Activated CD4-positive, alpha-beta T cell treated with anti-CD3 and anti-CD28 coated beads for 36 hours (primary cell): ENCODE measurements around the gene AHI1. TPM values are rescaled to one million over a fixed set of nuclear protein-coding genes. Genes with fewer than 3 reads are reported as not detected.
"Not testable (repeated sequence)": the region's sequence is repeated elsewhere in the genome, so short reads cannot be mapped to it uniquely, and the experiment has no call there.

Source experiments
- ATAC-seq: fragments of 200-7000 bp; cut with Tn5 transposase; one replicate; pipeline ENCODE4 v1.10.0; 2021; ENCODE audit warnings: mild to moderate bottlenecking, moderate library complexity
- CTCF ChIA-PET: fragments of 350-600 bp; sonication (Branson Sonifier 250); formaldehyde crosslinking; loops from one replicate; lab custom pipeline; 2021; ENCODE audit warnings: antibody characterized with exemption; lab: Charles Lee
- POLR2A ChIA-PET: fragments of 350-600 bp; sonication (Branson Sonifier 250); formaldehyde crosslinking; loops from one replicate; lab custom pipeline; 2021; ENCODE audit warnings: antibody characterized with exemption, inconsistent platforms; lab: Charles Lee
- DNase-seq: peaks from one replicate; pipeline ENCODE4 v3.0.0-alpha.2; 2020
- H3K27ac Mint-ChIP-seq: one replicate; pipeline ENCODE4 v1.8.0; 2021; ENCODE audit warnings: mixed read lengths
- H3K27me3 Mint-ChIP-seq: one replicate; pipeline ENCODE4 v1.8.0; 2021; ENCODE audit warnings: mixed read lengths
- H3K36me3 Mint-ChIP-seq: one replicate; pipeline ENCODE4 v1.8.0; 2021; ENCODE audit warnings: low read depth, mixed read lengths
- H3K4me1 Mint-ChIP-seq: one replicate; pipeline ENCODE4 v1.8.0; 2021; ENCODE audit warnings: mixed read lengths
- H3K4me3 Mint-ChIP-seq: one replicate; pipeline ENCODE4 v1.8.0; 2021; ENCODE audit warnings: mild to moderate bottlenecking, moderate library complexity, mixed read lengths
- H3K9me3 Mint-ChIP-seq: one replicate; pipeline ENCODE4 v1.8.0; 2021; ENCODE audit warnings: low read depth, mixed read lengths
- intact Hi-C, 2 experiments: fragments of 100-400 bp; cut with DNase I in 1 of 2; cut with micrococcal nuclease in 1 of 2; formaldehyde crosslinking; loops; one replicate each; pipeline versions ENCODE4 v1.14.2 to v1.15.1; 2022 to 2024; cut with DNase I, micrococcal nuclease
- total RNA-seq, 2 experiments: library from RNA; stranded (reverse); gene quantifications; one replicate each; pipeline ENCODE4 v1.2.3, GENCODE V29; 2021

AHI1 gene
- total RNA-seq, 2 experiments from 2014 or later: 35.6 to 36.0 TPM

DNA sequence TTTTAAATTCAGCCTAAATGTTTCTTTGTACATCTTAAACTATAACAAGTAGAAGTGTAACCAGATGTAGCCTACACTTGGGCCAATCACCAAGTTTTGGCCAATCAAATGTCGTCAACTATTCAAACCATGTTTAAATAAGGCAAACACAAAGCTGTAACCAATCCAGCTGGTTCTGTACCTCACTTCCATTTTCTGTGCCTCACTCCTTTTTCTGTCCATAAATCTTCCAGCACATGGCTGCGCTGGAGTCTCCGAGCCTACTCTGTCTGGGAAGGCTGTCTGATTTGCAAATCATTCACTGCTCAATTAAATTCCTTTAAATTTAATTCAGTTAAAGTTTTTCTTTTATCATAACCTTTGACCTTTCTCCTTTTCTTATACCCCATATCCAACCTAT lies 7.7 kb upstream of the AHI1 start:
- ChIA-PET CTCF (interaction anchor here (0.7 to 3.4 kb wide), 9 partner anchors 9 to 983 kb away, joined by 3 to 27 read pairs (median 4); no protein-coding TSS in a partner anchor), POLR2A (no interaction called here)
- H3K36me3 Mint-ChIP-seq: no peaks in the 10 kb centered on the region
- intact Hi-C loops: loop anchor here (5.0 kb wide), 2 partner anchors 172 to 812 kb away; no protein-coding TSS in a partner anchor
- peaks cover 5% of the 10 kb centered on the region for H3K4me1 Mint-ChIP-seq
- DNase-seq: no peak
- H3K27me3 Mint-ChIP-seq: no peaks in the 10 kb centered on the region
- H3K9me3 Mint-ChIP-seq: no peaks in the 10 kb centered on the region
- ATAC-seq: no peak
- no peak overlapping the region for H3K4me3 Mint-ChIP-seq
- H3K27ac Mint-ChIP-seq: no peak overlapping the region

DNA sequence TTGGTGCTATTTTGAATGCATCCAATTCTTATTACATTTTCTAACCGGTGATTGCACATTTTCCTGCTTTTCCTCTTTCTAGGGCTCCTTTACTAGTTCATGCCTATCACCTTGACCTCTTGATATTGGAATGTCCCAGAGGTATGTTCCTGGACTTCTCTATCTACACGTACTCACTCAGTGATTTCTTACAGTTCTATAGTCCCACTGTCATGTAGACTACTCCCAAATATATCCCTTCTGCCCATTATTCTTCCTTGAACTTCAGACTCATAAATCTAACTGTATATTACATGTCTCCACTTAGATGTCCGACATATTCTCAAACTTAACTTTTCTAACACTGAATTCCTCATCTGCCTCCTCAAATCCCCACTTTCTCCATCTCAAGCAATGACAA lies 7.2 kb upstream of the AHI1 start:
- ChIA-PET CTCF (interaction anchor here (0.7 to 3.4 kb wide), 6 partner anchors 9 to 982 kb away, joined by 3 to 27 read pairs (median 4); no protein-coding TSS in a partner anchor), POLR2A (no interaction called here)
- Mint-ChIP-seq H3K36me3 (no peaks in the 10 kb centered on the region), H3K9me3 (no peaks in the 10 kb centered on the region), H3K27me3 (no peaks in the 10 kb centered on the region), H3K4me3 (no peak overlapping the region), H3K27ac (no peak overlapping the region), H3K4me1 (peaks cover 5% of the 10 kb centered on the region)
- ATAC-seq (no peak), DNase-seq (no peak)
- intact Hi-C loops: loop anchor here (5.0 kb wide), 2 partner anchors 173 to 813 kb away; no protein-coding TSS in a partner anchor

DNA sequence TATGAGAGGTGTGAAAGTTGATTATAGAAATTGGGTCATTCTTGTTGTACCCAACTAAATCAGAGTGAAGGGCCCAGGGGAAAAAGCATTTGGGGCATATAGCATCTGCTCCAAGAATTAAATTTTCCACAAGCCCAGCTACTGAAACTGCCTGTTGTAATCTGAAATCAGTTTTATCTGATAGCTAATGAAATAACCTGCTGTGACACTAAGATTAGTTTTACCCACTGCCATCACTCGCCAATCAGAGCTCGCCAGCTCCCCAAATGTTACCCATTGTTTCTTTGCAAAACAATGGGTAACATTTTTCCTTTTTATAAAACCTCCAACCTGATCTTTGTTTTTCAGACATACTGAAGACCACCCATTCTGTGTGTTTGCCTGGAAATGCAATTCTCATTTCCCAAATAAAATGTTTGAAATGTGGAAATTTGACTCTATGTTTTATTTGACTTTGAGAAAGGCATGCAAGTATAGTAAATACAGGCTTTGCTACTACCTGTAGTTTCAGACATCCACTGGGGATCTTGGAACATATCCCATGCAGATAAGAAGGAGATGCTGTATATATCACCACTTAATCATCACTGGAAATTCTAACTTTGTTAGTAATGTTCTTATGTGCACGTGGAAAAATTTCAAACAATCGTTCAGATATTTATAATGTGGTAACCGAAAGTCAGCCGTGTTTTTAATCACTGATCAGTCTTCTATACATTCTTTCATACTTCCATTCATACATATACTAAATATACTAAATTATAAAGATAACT lies 6.3 kb upstream of the AHI1 start:
- ATAC-seq: no peak
- H3K9me3 Mint-ChIP-seq: no peaks in the 10 kb centered on the region
- no peak for DNase-seq
- H3K4me1 Mint-ChIP-seq: peaks cover 5% of the 10 kb centered on the region
- ChIA-PET POLR2A (interaction anchor here (0.6 kb wide), 1 partner anchor 15 kb away, joined by 3 read pairs; no protein-coding TSS in a partner anchor), CTCF (interaction anchor here (0.6 kb wide), 1 partner anchor 32 kb away, joined by 4 read pairs; no protein-coding TSS in a partner anchor)
- H3K36me3 Mint-ChIP-seq: no peaks in the 10 kb centered on the region
- H3K27ac Mint-ChIP-seq: no peak overlapping the region
- intact Hi-C loops: no loop called here
- H3K4me3 Mint-ChIP-seq: no peak overlapping the region
- H3K27me3 Mint-ChIP-seq: no peaks in the 10 kb centered on the region

GRCh38 chr6:135499441-135500340 lies 2.2 kb upstream of the AHI1 start:
- H3K27me3 Mint-ChIP-seq: no peaks in the 10 kb centered on the region
- POLR2A ChIA-PET: interaction anchor here (0.7 kb wide), 1 partner anchor 38 kb away, joined by 6 read pairs; no protein-coding TSS in a partner anchor
- peaks cover 7% of the 10 kb centered on the region for H3K4me1 Mint-ChIP-seq
- no peak for ATAC-seq
- H3K36me3 Mint-ChIP-seq: peaks cover 9% of the 10 kb centered on the region
- no peak overlapping the region for H3K4me3 Mint-ChIP-seq
- CTCF ChIA-PET: interaction anchor here (0.5 to 1.0 kb wide), 6 partner anchors 17 to 590 kb away, joined by 3 to 4 read pairs (median 3); no protein-coding TSS in a partner anchor
- no peak overlapping the region for H3K27ac Mint-ChIP-seq
- no peak for DNase-seq
- no peaks in the 10 kb centered on the region for H3K9me3 Mint-ChIP-seq
- intact Hi-C loops: loop anchor here (5.0 kb wide), 5 partner anchors 47 to 1547 kb away; partner anchors contain the start of genes PDE7B (in 1 of the 2) and TBPL1 (in 1 of the 2)

GRCh38 chr6:135498185-135498841 lies 773 bp upstream of the AHI1 start:
- ATAC-seq: peak; percentile 74
- no peak overlapping the region for H3K4me3 Mint-ChIP-seq
- DNase-seq: peak; percentile 82
- ChIA-PET CTCF (interaction anchor here (0.6 to 1.3 kb wide), 10 partner anchors 15 to 1325 kb away, joined by 3 to 5 read pairs (median 3); partner anchors contain the start of gene BCLAF1), POLR2A (interaction anchor here (0.6 to 1.7 kb wide), 9 partner anchors 76 to 1096 kb away, joined by 3 to 12 read pairs (median 5); partner anchors contain the start of genes BCLAF1 and MTFR2)
- intact Hi-C loops: loop anchor here (1.0 to 5.0 kb wide), 8 partner anchors 46 to 1546 kb away; partner anchors contain the start of genes BCLAF1 (in 1 of the 2), PDE7B (in 1 of the 2) and TBPL1 (in 1 of the 2)
- H3K36me3 Mint-ChIP-seq: peaks cover 19% of the 10 kb centered on the region
- H3K27me3 Mint-ChIP-seq: no peaks in the 10 kb centered on the region
- H3K9me3 Mint-ChIP-seq: no peaks in the 10 kb centered on the region
- H3K4me1 Mint-ChIP-seq: peaks cover 7% of the 10 kb centered on the region
- H3K27ac Mint-ChIP-seq: no peak overlapping the region

DNA sequence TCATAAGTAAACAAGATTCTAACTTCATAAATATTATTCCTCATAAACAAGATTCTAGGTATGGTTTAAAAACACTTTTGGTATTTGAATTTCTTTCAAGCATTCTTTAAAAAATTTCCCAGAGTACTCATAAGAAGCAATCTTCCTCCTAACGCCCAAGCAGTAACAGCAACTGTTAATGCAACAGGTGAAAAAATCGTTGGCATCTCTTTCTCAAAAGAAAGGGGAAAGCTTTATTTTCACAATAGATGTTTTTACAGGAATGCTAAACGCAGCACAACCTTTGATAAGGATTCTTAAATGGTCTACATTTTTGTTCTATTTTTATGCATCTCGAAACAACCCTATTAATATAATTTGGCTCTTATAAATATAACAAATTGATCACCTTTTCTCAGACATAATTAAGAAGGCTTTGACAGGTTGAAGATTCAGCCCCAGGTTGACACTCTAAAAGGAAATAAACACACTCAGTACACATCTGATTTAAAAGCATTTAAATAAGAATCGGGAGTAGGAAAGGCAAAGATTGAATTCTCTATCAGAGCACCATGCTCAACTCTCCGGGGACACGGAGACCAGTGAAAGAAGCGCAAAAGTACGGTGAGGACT lies 634 bp downstream of the AHI1 start:
- intact Hi-C loops: loop anchor here (1.0 to 5.0 kb wide), 7 partner anchors 40 to 1545 kb away; partner anchors contain the start of genes PDE7B (in 1 of the 2) and TBPL1 (in 1 of the 2)
- Mint-ChIP-seq H3K9me3 (no peaks in the 10 kb centered on the region), H3K4me1 (peaks cover 7% of the 10 kb centered on the region), H3K27me3 (no peaks in the 10 kb centered on the region), H3K27ac (peak overlapping the region; percentile 94), H3K36me3 (peaks cover 26% of the 10 kb centered on the region), H3K4me3 (no peak overlapping the region)
- ATAC-seq (no peak), DNase-seq (no peak)
- ChIA-PET POLR2A (no interaction called here), CTCF (no interaction called here)

DNA sequence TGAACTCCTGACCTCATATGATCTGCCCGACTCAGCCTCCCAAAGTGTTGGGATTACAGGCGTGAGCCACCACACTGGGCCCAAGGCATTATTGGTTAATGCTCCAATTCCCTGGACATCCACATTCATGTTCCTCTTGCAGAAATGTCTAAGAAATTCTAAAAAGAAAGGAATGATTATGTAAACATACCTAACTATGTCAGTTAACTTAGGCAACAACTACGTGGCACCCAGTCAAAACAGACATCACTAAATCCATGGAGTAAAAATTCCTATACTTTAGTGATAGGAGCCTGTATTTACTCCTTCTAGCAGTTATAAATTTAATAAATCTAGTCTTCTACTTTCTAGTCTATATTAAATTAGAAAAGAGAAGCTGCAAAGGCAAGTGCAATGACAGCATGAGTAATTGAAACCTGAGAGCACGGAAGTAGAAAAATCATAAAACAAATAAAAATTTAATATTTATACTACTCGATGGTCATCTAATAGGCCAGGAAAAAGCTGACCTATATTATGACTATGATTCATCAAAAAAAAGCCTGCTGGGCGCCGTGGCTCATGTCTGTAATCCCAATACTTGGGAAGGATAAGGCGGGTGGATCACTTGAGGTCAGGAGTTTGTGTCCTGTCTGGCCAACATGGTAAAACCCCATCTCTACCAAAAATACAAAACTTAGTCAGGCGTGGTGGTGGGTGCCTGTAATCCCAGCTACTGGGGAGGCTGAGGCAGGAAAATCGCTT lies 4.2 kb downstream of the AHI1 start:
- H3K9me3 Mint-ChIP-seq: no peaks in the 10 kb centered on the region
- CTCF ChIA-PET: no interaction called here
- no peaks in the 10 kb centered on the region for H3K27me3 Mint-ChIP-seq
- no peak overlapping the region for H3K4me3 Mint-ChIP-seq
- H3K4me1 Mint-ChIP-seq: peaks cover 7% of the 10 kb centered on the region
- POLR2A ChIA-PET: interaction anchor here (0.6 to 0.7 kb wide), 2 partner anchors 529 to 744 kb away, joined by 3 read pairs; no protein-coding TSS in a partner anchor
- no peak overlapping the region for H3K27ac Mint-ChIP-seq
- no peak for ATAC-seq
- H3K36me3 Mint-ChIP-seq: peaks cover 52% of the 10 kb centered on the region
- DNase-seq: no peak
- intact Hi-C loops: no loop called here

DNA sequence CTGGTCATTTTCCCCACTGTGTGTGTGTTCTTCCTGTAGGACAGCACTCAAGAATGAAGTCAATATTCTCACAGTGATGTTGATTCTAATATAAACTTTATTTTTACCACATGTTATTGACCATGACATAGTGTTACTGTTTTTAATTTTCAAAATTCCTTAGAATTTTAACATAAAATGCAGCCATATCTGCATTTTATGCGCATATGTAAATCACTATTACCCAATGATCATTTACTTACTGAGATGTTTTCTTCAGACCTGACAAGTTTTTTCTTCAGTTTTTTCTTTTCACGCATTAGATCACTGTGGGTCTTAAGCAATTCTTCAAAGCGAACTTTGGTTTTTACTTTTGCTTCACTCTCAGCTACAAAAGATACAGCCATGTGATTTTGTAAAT lies 7.2 kb downstream of the AHI1 start:
- H3K4me3 Mint-ChIP-seq: no peak overlapping the region
- H3K9me3 Mint-ChIP-seq: peaks cover 5% of the 10 kb centered on the region
- H3K27ac Mint-ChIP-seq: no peak overlapping the region
- H3K27me3 Mint-ChIP-seq: no peaks in the 10 kb centered on the region
- CTCF ChIA-PET: no interaction called here
- POLR2A ChIA-PET: no interaction called here
- peaks cover 66% of the 10 kb centered on the region for H3K36me3 Mint-ChIP-seq
- intact Hi-C loops: no loop called here
- no peak for ATAC-seq
- no peak for DNase-seq
- H3K4me1 Mint-ChIP-seq: peaks cover 4% of the 10 kb centered on the region

DNA sequence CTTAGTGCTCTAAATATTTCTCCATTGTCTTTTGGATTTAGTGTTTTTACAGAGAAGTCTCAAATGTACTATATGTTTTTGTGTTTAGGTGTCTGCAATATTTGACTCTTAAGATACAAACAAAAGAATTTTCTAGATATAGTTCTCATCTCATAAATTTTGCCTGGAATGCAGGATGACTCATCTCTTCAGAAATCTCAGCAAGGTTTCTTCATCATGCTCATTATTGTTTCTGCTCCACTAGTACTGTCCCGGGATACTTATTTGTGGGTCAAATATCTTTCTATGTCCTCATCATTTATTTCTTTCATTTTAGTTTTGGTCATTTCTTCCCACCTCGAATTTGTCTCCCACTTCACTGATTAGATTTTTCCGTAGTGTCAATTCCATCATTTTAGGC lies 9.5 kb downstream of the AHI1 start:
- ATAC-seq: no peak
- peaks cover 63% of the 10 kb centered on the region for H3K36me3 Mint-ChIP-seq

DNA sequence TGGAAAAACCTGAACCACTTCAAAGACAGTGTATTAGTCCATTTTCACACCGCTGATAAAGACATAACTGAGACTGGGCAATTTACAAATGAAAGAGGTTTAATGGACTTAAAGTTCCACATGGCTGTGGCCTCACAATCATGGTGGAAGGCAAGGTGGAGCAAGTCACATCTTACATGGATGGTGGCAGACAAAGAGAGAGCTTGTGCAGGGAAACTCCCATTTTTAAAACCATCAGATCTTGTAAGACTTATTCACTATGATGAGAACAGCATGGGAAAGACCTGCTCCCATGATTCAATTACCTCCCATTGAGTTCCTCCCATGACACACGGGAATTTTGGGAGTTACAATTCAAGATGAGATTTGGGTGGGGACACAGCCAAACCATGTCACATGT lies 13.6 kb downstream of the AHI1 start:
- H3K9me3 Mint-ChIP-seq: peaks cover 28% of the 10 kb centered on the region
- H3K27ac Mint-ChIP-seq, CTCF ChIA-PET, H3K27me3 Mint-ChIP-seq, H3K4me3 Mint-ChIP-seq, intact Hi-C loops, DNase-seq, H3K4me1 Mint-ChIP-seq, ATAC-seq: not testable (repeated sequence)
- POLR2A ChIA-PET: interaction anchor here (0.7 kb wide), 1 partner anchor 768 kb away, joined by 5 read pairs; no protein-coding TSS in a partner anchor
- H3K36me3 Mint-ChIP-seq: peaks cover 66% of the 10 kb centered on the region

More for the DNA sequence above, 9.5 kb downstream of the AHI1 start:
- no peak for DNase-seq
- Mint-ChIP-seq H3K4me1 (no peaks in the 10 kb centered on the region), H3K27me3 (no peaks in the 10 kb centered on the region), H3K27ac (no peak overlapping the region), H3K4me3 (no peak overlapping the region), H3K9me3 (peaks cover 10% of the 10 kb centered on the region)
- intact Hi-C loops: no loop called here
- POLR2A ChIA-PET: no interaction called here
- CTCF ChIA-PET: no interaction called here
